Lower lobe of right lung (tissue), 2 donors: Measurements from ENCODE around the gene EDA. TPM values are rescaled to one million over a fixed set of nuclear protein-coding genes. Genes with fewer than 3 reads are reported as not detected.

ENCODE experiments used
- ATAC-seq, 2 donors: fragments of 200-7000 bp; cut with Tn5 transposase; one replicate each; pipeline ENCODE4 v1.9.1; 2020 to 2022; ENCODE audit warnings: mild to moderate bottlenecking in 2 of 2, moderate library complexity in 2 of 2
- DNase-seq: peaks from one replicate; pipeline ENCODE4 v3.0.0-alpha.2; 2020
- H3K27ac ChIP-seq: fragments of 200-600 bp; one replicate; pipeline ENCODE4 v1.8.0; 2022
- H3K27me3 ChIP-seq: fragments of 200-600 bp; one replicate; pipeline ENCODE4 v1.8.0; 2022; ENCODE audit warnings: low read depth
- H3K36me3 ChIP-seq: fragments of 200-600 bp; one replicate; pipeline ENCODE4 v1.8.0; 2022; ENCODE audit warnings: mild to moderate bottlenecking
- H3K4me1 ChIP-seq: fragments of 200-600 bp; one replicate; pipeline ENCODE4 v1.8.0; 2022
- H3K4me3 ChIP-seq: fragments of 200-600 bp; one replicate; pipeline ENCODE4 v1.8.0; 2022; ENCODE audit warnings: mild to moderate bottlenecking
- H3K9me3 ChIP-seq: fragments of 200-600 bp; one replicate; pipeline ENCODE4 v1.8.0; 2022
- intact Hi-C: fragments of 100-400 bp; cut with DNase I; formaldehyde crosslinking; loops from one replicate; pipeline ENCODE4 v1.11.0; 2022
- microRNA-seq: library from miRNA; unstranded; fragments of <30 nt; microRNA quantifications from one replicate; pipeline ENCODE4 v1.2.0, GENCODE V29; 2020; ENCODE audit warnings: borderline number of aligned reads
- total RNA-seq: library from RNA; stranded (reverse); fragmentation: NEBNext Ultra II Directional; extraction: Animal tissue kit (Norgen Biotek cat#: 25700); gene quantifications from one replicate; pipeline ENCODE4 v1.2.1, GENCODE V29; 2021
- TF ChIP-seq, protein P1 (sequence below): fragments of 200-600 bp; IDR thresholded peaks from one replicate; pipeline ENCODE4 v1.8.0; 2022; ENCODE audit warnings: antibody characterized with exemption, mild to moderate bottlenecking
- donor health status: DM: no; HTN: yes; CAD: no; lungs with severe emphysema.

EDA gene
- total RNA-seq, 1 donor from 2014 or later, result 5.5 TPM

DNA sequence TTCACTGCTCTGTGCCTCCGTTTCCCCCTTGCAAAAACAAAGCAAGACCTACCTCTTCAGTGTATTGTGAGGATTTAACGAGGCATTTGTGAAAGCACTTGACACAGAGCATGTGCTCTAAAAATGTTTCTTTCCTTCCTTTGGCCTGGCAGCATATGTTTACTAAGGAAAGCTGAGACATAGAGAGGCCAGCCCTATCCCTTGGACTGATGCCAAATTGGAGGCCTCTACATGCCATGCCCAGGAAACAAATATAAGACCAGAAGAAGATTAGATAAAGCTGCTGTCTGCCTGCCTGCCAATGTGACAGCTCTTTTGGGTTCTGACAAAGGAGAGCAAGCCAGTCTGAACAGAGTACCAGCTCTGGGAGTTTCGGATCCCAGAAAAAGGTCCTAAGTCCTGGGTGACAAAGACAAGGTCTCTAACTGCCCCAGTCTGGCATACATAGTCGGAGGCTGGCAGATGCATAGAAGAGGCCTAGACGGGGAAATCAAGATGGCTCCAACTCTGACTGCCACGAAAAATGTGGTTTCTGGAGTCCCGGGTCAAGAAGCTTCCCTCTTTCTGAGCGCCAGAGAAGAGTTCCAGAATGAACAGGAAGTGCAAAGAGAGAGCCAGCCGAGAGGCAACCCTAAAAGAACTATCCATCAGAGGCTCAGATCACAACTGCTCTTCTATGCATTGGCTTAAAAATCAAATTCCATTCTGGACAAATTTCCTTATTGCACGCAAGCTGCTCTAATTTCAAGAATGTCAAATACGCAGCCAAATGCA, 472.1 kb downstream of the EDA start:
- Histone ChIP-seq H3K27ac (no peak overlapping the region), H3K27me3 (no peaks in the 10 kb centered on the region), H3K36me3 (no peaks in the 10 kb centered on the region), H3K4me1 (peaks cover 6% of the 10 kb centered on the region), H3K4me3 (no peak overlapping the region), H3K9me3 (no peaks in the 10 kb centered on the region)
- no peak for DNase-seq
- ATAC-seq, result no peak
- TF ChIP-seq, protein P1, sequence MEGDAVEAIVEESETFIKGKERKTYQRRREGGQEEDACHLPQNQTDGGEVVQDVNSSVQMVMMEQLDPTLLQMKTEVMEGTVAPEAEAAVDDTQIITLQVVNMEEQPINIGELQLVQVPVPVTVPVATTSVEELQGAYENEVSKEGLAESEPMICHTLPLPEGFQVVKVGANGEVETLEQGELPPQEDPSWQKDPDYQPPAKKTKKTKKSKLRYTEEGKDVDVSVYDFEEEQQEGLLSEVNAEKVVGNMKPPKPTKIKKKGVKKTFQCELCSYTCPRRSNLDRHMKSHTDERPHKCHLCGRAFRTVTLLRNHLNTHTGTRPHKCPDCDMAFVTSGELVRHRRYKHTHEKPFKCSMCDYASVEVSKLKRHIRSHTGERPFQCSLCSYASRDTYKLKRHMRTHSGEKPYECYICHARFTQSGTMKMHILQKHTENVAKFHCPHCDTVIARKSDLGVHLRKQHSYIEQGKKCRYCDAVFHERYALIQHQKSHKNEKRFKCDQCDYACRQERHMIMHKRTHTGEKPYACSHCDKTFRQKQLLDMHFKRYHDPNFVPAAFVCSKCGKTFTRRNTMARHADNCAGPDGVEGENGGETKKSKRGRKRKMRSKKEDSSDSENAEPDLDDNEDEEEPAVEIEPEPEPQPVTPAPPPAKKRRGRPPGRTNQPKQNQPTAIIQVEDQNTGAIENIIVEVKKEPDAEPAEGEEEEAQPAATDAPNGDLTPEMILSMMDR, result no peak
- intact Hi-C loops, result no loop called here

DNA sequence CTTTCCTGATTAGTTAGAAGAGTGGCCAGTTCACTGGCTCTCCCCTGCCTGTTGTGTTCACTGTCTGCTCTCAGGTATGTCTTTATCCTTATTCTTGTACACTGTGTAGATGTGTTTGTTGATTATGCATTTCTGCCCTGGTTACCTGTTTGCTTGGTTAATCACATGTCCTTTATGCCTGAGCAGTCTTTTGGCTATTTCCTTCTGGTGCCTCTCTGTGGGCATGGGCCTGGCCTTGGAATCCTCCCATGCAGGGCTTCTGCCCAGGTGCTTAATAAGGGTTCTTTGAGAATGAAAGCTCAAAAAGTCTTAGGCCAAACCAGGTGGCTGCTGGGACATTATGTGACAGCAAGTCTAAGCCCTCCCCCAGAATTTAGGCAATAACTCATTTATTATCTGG, 472.8 kb downstream of the EDA start:
- TF ChIP-seq, protein P1, result no peak
- intact Hi-C loops, result no loop called here
- Histone ChIP-seq H3K27ac (no peak overlapping the region), H3K27me3 (no peaks in the 10 kb centered on the region), H3K4me1 (peaks cover 6% of the 10 kb centered on the region), H3K36me3 (no peaks in the 10 kb centered on the region), H3K4me3 (no peak overlapping the region), H3K9me3 (no peaks in the 10 kb centered on the region)
- ATAC-seq (no peak), DNase-seq (no peak)

Small RNA genes lying within 50 kb of the gene (microRNA-seq; reads per million reads assigned to microRNA genes)
- 4.5 reads per million for gene MIR676

Other genes with a start within 250 kb of the EDA start
- 0.12 TPM for gene NALF2, start 111.8 kb upstream of the EDA start, total RNA-seq